Measurements from ENCODE around the gene GPR89B.
A peak's percentile ranks its signal among the peaks of the same experiment; 100 is the strongest.
"Not testable (repeated sequence)": the region's sequence is repeated elsewhere in the genome, so short reads cannot be mapped to it uniquely, and the experiment has no call there.

Gene GPR89B

DNA sequence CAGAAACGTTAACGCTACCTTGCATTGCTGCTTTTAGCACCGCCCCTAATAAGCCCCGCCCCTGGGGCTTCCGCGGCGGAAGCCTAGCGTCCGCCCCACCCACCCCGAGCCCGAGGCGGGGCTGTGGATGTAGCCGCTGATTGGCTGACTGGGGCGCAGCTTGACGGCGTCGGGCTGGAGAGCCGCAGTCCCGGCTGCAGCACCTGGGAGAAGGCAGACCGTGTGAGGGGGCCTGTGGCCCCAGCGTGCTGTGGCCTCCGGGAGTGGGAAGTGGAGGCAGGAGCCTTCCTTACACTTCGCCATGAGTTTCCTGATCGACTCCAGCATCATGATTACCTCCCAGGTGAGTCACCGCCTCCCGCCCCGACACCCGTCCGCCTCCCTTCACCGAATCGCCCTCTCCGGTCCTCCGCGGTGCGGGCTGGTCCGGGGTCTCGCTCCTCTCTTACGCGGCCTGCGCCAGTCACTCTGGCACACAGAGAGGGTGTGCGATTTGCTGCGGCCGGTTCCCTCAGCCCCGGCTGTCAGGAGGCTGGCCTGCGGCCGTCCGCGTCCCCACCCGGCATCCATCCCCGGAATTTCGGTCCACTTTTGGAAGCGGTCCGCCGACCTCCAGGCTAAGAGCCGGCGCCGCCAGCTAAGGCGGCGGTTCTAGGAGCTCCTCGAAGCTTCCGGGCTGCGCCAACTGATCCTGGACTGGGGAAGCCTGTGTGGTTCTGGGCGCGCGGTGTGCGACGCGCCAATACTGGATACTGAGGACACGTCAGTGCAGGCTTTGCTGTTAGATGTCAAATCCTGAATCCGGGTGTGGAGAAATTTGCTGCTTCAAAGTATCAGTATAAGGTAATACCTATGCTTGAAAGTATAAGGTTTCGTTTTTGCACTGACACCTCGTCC lies at the start of gene GPR89B:
TSS of gene GPR89B (plus strand) at position 185 of the 897 bp plus-strand sequence. CDS start at position 302, 117 bp downstream.
- DNase-seq = peak; percentile 89

DNA sequence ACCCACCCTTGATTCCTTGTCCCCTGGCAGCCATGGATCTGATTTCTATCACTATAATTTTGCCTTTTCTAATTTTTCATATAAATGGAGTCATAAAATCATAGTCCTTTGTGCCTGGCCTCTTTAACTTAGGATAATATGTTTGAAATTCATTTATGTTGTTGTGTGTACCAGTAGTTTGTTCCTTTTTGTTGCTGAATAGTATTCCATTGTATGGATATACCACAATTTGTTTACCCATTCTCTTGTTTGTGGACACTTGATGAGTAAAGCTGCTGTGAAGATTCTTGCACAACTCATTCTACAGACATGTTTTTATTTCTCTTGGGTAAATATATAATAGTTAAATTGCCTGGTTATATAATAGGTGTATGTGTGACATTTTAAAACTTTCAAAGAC lies 48.3 kb upstream of the GPR89B start:
- DNase-seq = no peak

DNA sequence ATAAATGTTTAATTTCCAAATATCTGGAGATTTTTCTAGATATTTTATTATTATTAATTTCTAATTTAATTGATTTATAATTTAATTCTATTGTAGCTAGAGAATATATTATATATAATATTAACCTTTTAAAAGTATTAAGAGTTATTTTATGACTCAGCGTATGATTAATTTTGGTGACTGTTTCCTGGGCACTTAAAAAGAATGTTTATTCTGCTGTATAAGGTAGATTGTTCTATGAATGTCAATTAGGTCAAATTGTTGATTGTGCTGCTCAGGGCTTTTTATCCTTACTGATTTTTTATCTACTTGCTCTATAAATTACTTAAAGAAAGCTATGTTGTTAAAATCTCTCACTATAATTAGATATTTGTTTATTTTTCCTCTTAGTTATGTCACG lies 45.7 kb upstream of the GPR89B start:
- DNase-seq = no peak

DNA sequence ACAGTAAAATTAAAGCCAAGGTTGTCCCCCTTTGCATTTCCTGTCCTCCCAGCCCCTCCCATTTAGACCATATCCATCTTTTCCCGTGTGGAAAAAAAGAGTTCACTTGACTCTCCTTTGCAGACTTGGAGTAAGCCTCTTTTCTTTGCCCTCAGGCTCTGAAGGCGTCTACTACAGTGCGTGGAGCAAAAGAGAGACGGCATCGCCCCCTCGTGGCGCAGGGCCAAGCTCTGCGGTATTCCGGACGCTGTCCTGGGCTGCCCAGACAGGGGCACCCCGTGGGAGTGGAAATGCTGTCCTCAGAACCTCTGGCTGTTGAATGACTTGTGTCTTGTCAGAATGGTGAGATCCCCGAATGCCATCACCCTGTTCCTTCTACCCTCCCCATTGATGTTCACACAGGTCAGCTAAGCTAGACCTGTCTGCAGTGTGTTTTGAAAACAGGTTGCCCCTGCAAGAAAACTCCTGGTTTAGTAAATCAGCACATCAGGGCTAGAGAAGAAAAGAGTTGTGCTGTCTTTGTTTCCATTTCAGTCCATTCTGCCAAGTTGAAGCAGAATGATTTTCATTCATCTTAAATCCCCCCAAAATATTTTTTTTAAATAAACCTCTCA lies 37.9 kb upstream of the GPR89B start:
- DNase-seq = peak; percentile 72

DNA sequence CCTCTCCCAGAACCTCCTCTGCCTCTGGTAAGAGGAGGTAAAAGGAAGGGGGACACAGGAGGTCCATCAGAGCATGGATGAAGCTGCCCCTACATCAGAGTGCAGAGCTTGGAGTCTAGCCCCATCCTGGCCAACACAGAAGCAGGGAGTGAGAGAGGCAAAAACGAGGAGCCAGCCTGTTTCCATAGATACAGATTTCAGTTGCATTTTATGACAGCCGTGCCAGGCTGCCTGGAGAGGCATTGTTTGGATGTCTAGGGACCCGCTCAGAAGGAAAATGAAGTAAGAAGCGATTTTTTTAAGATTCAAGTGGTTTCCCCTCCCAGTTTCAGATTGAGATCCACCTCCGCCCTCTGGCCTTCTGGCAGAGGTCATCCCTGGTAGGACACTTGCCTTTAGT lies 37.1 kb upstream of the GPR89B start:
- DNase-seq = no peak

DNA sequence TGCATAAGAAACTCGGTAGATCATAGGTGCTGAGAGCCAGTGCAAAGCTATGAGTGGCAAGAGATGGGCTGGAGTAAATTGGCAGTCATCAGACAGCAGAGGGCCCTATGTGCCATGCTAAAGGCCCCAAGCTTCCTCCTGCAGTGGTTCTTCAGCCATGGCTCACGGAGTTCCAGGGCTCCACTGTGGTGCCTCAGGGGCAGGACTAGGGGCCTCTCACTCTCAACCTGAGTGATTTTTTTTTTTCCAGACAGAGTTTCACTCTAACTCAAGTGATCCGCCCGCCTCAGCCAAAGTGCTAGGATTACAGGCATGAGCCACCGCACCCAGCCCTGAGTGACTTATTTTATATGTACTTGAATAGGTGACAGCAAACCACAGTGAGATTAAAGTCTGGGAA lies 36.0 kb upstream of the GPR89B start:
- peak; percentile 17 for DNase-seq

DNA sequence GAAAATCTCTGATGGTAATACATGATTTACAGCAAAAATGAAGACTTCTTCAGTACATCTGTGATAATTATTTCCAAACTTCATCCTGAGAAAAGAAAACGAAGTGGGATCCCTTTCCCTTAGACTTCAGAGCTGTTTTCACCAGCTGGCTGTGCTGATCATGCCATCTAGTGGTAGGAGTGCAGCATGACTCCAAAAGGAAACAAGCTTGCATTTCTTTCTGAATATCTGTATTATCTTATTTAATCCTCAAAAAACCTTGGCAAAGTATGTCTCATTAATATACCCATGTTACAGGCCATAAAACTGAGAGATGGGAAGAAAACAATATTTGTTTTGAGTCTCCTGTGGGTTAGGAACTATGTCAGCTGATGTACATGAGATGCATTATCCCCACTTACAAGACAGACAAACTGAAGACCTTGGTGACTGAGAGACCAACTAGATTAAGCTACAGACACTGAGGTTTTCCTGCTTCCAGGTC lies 35.4 kb upstream of the GPR89B start:
- peak; percentile 52 for DNase-seq

DNA sequence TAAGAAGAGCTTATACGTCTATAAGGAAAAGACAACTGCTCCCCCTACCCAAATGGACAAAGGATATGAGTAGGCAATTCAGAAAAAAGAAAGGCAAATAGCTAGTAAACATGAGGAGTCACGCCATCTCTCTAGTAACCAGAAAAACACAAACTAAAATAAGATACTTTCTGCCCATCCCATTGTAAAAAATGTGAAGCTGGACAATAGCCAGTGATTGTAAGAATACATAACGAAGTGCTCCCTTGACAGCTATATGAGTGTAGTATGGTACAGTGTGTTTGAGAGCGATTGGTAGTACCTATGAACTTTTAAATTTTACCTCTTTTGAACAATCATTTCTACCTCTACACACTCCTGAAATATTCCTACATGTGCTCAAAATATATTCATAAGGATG lies 33.1 kb upstream of the GPR89B start:
- DNase-seq = no peak

DNA sequence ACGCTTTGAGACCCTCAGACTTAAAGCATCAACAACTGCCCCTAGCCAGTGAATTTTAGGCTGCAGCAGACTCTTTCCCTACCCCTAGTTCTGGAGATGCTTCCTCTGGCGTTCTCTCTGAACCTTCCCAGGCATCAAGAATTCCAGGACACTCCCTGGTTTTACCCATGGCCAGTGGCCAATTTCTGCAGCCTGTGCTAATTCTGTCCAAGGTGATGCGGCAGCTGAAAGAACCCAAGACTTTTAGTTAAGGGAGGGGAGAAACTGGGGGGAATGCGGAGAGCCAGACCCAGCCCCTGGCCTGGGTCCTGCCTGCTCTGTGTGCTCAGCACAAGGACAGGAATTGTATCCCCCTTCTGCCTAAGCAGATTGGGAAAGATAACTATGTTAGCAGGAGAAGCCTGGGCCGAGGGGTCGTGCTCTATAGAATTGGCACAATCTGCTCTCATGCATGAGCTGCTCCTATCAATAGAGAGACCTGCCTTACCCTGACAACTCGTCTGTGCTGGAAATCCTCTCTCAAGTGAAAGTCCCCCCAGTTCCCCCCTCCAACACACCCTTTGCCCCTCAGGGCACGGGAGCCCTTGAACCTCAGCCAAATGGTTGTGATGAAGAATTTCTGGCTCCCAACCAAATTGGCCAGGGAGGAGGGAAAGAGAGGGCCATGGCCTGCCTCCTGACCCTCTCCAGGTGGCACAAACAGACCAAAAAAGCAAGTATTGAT lies 31.0 kb upstream of the GPR89B start:
- DNase-seq = no peak

DNA sequence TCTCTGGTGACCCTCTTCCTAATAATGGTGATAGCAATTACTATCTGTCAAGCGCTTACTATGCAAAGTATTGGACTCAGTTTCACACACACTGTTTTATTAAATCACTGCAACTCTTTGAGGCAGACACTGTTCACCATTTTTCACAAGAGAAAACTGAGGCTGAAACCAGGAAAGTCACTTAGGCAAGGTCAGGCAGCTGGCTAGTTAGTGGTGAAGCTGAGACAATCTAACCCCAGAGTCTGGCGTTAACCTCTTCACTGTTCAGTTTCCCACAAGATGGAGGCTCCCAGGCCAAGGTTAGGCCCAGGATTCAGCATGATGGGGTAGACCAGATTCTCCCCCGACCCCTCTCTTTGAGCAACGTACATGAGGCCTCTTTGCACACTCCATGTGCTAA lies 30.4 kb upstream of the GPR89B start:
- no peak for DNase-seq

DNA sequence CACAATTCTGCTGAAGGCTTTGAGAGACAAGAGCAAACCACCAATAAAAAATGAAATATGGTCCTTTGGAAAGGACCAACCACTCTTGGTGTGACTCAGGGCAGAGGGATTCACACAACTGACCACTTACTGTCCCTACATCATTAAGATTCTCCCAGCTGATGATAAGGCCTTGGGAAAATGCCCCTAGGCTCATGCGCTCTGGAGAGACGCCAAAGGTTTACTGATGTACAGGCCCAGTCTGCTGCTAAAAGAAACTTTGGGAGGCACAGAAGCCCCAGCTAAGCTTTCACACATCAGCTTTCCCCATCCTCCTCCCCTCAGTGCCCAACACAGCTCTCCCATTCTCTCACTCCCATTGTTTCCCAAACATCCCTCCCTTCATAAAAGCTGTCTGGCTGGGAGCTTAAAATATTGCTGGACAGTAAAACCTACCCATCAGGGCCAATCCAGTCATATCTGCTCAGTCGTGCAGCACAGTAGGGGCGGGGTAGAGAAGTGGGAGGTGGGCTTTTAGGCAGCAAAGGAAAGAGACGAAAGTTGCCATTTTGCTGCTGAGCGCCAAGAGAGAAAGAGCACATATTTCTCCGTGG lies 25.9 kb upstream of the GPR89B start, which contains the start of gene GJA8:
TSS of gene GJA8 (plus strand) at position 543 of the 593 bp plus-strand sequence. CDS start 5,161 bp downstream, outside the sequence.
- peak; percentile 55 for DNase-seq

DNA sequence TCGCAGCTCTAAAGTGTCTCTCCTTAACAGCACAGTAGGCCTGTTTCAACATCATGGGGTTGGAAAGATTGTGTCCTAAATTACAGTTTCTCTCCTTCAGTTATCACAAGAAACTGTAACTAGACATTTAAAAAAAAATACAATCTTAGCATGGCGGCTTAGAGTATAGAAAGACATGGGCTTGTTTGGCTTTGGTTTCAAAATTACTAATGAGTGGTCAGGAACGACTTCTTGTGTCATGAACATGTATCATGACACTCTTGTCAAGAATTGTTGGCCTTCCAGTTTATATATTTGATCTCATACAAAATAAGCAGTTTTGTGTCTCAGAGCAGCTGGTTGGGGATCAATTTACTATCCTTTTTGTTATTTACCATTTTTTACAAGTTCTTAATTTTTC lies 23.5 kb upstream of the GPR89B start:
- DNase-seq = no peak

DNA sequence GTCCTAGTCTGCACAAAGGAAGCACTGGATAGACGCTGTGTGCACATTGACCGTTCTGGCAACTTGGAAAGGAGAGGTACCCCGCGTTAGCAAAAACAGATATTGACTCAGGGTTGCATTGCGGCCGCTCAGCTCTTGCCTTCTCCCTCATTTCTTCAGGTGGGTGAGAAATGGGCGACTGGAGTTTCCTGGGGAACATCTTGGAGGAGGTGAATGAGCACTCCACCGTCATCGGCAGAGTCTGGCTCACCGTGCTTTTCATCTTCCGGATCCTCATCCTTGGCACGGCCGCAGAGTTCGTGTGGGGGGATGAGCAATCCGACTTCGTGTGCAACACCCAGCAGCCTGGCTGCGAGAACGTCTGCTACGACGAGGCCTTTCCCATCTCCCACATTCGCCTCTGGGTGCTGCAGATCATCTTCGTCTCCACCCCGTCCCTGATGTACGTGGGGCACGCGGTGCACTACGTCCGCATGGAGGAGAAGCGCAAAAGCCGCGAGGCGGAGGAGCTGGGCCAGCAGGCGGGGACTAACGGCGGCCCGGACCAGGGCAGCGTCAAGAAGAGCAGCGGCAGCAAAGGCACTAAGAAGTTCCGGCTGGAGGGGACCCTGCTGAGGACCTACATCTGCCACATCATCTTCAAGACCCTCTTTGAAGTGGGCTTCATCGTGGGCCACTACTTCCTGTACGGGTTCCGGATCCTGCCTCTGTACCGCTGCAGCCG lies 20.3 kb upstream of the GPR89B start:
- DNase-seq = no peak

DNA sequence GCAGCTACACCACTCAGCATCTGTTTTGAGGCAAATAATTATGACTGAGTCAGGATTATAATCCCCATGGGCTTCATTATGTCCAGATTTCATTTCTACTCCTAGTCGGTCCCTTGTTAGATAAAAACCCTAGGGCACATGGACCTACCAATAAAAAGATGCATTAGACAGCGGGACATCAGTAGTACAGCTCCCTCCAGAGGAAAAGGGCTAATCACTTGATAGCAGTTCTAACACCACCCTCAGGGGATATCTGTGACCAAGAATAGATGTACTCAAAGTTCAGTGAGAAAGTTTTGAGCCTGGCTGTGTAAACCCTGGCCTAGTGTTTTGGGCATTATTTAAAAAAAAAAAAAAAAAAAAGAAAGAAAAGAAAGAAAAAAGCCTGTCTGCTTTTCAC lies 15.7 kb upstream of the GPR89B start:
- no peak for DNase-seq

DNA sequence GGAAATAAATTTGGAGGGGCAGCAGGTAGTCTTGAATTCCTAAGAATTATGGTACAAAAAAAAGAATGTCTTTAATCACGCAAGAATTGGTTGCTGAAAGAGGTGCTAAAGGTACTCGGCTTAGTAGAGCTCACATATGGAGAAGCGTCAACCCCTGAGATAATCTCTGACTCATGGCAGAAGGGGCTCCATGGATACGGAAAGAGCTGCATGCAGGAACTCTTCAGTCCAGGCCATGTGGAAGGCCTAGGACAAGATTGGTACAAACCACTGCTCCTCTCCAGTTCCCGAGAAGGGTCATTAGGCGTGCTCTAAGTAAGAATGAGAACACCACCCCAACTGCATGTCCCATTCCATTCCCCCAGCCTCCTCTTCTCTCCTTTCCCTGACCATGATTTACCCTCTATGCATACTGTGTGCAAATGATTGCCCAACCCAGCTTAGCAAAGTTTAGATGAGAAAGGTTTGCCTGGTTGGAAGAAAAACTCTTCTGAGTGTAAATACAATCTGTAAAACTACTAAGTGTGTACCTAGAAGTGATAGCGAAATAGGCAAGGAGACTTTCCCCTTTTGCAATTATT lies 14.8 kb upstream of the GPR89B start:
- DNase-seq = no peak

DNA sequence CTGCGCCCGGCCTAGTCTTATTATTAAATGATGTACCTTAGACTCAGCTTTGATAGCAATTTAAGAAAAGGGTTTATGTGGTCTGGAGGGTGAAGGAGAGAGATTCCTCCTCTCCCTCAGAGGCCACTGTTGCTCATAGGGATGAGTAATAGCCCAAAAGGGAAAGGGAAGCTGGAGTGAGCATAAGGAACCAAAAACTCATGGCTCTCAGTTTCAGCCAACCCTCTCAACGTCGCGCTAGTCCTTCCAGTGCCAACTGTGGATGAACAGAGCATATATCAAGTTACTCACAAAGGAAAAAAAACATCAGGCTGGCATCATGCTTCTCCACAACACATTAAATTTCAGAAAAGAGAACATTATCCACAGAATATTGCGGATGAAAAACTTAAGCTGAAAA lies 8.3 kb upstream of the GPR89B start:
- peak; percentile 9 for DNase-seq

DNA sequence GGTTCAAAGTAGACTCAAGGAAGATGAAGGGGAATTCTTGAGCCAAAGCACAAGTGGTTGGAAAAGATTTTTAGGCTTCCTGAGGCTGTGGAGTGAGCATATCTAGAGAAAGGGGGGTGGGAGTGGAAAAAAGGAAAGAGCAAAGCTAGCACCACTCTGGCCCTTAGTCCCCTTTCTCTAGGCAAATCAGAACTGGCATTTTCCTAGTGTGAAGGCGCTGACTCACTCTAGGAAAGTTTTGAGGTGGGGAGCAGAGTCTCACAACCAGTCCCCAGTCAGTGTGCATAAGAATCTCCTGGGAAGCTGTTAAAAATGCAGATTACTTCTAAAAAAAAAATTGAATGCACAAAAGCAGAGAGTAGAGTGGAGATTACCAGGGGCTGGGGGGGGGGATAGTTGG lies 3.4 kb upstream of the GPR89B start:
- DNase-seq = no peak

DNA sequence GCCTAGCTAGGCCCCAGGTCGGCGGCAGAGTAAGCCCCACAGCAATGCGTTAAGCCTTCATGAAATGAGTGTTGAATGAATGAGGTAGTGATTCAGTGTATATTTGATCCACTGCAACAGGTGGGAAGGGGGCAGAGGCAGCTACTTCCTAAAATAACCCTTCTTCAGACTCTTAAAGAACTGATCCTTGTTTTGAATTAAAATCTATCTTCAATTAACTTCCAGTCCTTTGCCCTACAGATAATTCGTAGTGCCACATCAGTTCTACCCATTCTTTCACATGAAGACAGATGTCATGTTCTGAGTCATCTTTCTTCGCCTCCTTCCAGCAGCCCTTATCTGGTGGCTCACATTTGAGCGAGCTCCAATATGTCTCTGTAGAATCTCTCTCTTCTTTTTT lies 1.0 kb upstream of the GPR89B start:
- DNase-seq = not testable (repeated sequence)

DNA sequence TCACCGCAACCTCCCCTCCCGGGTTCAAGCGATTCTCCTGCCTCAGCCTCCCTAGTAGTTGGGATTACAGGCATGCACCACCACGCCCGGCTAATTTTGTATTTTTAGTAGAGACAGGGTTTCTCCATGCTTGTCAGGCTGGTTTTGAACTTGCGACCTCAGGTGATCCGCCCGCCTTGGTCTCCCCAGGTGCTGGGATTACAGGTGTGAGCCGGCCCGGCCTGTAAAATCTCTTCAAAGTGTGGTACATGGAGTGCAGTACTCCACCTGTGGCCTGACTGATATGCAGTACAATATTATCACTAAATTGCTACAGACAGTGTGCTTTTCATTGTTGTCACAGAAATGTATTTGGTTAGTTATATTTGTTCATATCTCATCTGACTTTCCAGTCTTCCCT lies 531 bp upstream of the GPR89B start:
- DNase-seq = not testable (repeated sequence)

DNA sequence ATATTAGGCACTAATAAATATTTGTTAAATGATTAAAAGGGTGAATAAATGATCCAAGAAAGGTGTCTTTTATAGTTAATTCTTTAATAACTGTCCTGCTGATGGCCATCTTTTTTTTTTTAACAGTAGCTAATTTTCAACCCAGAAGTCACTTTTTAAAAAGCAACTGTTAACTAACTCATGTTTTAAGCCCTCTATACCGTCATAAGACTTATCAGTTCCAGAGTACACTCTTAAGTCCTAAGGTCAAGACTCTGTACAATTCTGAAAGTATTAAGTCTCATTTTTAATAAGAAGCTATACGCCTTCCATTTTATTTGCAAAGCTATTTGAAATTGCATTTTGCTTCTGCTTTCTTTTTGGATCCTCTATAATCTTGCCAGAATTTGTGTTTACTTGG lies 2.9 kb downstream of the GPR89B start:
- not testable (repeated sequence) for DNase-seq

DNA sequence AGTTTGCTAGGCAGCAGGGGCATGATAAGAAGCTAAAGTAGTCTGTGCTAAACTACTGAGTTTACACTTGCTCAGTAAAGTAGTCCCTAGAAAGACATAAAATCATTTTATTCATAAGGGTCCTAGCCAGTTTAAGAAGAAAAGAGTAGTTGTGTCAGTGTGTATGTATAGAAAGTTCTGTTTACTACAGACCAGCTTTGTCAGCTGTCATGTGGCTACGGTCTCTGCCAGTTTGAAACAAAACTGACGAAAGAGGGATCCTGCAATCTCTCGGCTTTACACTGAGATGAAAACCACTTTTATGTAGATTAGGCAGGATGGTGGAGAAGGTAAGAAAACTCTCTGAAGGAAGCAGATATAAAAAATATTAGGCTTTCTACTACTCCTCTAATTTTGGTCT lies 7.1 kb downstream of the GPR89B start:
- not testable (repeated sequence) for DNase-seq

DNA sequence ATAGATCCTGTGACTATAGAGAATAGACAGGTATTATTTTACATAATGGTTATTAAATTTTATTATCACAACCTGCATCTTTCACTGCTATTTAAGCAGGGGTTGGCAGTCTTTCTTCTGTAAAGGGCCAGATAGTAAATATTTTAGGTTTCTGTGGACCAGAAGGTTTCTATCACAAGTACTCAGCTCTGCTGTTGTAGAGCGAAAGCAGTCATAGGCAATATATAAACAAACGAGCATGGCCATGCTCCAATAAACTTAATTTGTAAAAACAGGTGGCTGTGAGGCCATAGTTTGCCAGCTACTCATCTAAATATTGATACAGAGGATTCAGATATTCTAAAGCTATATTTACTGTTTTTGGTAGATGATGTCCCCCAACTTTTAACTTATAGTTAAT lies 12.2 kb downstream of the GPR89B start:
- DNase-seq = not testable (repeated sequence)
